CD14-positive monocyte (primary cell): ENCODE results near the gene SFT2D2. TPM values are rescaled to one million over a fixed set of nuclear protein-coding genes. Genes with fewer than 3 reads are reported as not detected.
A peak's percentile ranks its signal among the peaks of the same experiment; 100 is the strongest.

Experiments used
- DNase-seq, 3 donors: peaks; one replicate each; pipeline ENCODE4 v3.0.0-alpha.2; 2011 to 2022
- H2AFZ ChIP-seq: 2 replicates; pipeline ENCODE4 v1.6.0; 2012; ENCODE audit warnings: mild to moderate bottlenecking, low read depth, low read length, inconsistent platforms; ENCODE audit not compliant: insufficient read depth, poor library complexity, severe bottlenecking
- H3K27ac ChIP-seq, 2 donors: 1 replicate in 1 of 2; 2 replicates in 1 of 2; pipeline ENCODE4 v1.5.1; 2012 to 2013; ENCODE audit warnings: low read length in 2 of 2, control low read depth in 1 of 2, inconsistent platforms in 1 of 2, low read depth in 1 of 2, mild to moderate bottlenecking in 1 of 2
- H3K27me3 ChIP-seq, 2 donors: one replicate each; pipeline versions ENCODE4 v1.6.0 to v1.6.1; 2011 to 2013; ENCODE audit warnings: low read length in 2 of 2; ENCODE audit not compliant: control insufficient read depth in 2 of 2, insufficient read depth in 2 of 2
- H3K36me3 ChIP-seq, 2 donors: replicated peaks in 1 of 2; 1 replicate in 1 of 2; 2 replicates in 1 of 2; pipeline versions ENCODE4 v1.5.1 to v1.6.1; 2012 to 2013; ENCODE audit warnings: low read length in 2 of 2, control low read depth in 1 of 2, inconsistent platforms in 1 of 2, mild to moderate bottlenecking in 1 of 2; ENCODE audit not compliant: insufficient read depth in 2 of 2, control insufficient read depth in 1 of 2
- H3K4me1 ChIP-seq, 2 donors: 1 replicate in 1 of 2; 2 replicates in 1 of 2; pipeline versions ENCODE4 v1.5.1 to v1.6.1; 2012 to 2013; ENCODE audit warnings: low read length in 2 of 2, control low read depth in 1 of 2, inconsistent platforms in 1 of 2, mild to moderate bottlenecking in 1 of 2, moderate library complexity in 1 of 2; ENCODE audit not compliant: insufficient read depth in 2 of 2, control insufficient read depth in 1 of 2
- H3K4me2 ChIP-seq: replicated peaks from 2 replicates; pipeline ENCODE3; 2012; ENCODE audit warnings: low read length, moderate library complexity, mild to moderate bottlenecking; ENCODE audit not compliant: poor library complexity, severe bottlenecking; ENCODE audit errors: extremely low read depth
- H3K4me3 ChIP-seq, 3 experiments: fragments of 200-600 bp in 1 of 3; sonication (generic) in 1 of 3; replicated peaks in 1 of 3; 1 replicate in 2 of 3; 2 replicates in 1 of 3; pipeline ENCODE4 v1.5.1; 2011 to 2013; ENCODE audit warnings: low read length in 3 of 3, mild to moderate bottlenecking in 3 of 3, control low read depth in 2 of 3, low read depth in 2 of 3, inconsistent platforms in 1 of 3, moderate library complexity in 1 of 3
- H3K79me2 ChIP-seq: 2 replicates; pipeline ENCODE4 v1.6.0; 2012; ENCODE audit warnings: mild to moderate bottlenecking, control low read depth, inconsistent platforms, low read length, moderate library complexity; ENCODE audit not compliant: insufficient read depth
- H3K9ac ChIP-seq: 2 replicates; pipeline ENCODE4 v1.6.0; 2017; ENCODE audit warnings: low read length, mild to moderate bottlenecking; ENCODE audit not compliant: insufficient read depth, poor library complexity, severe bottlenecking
- H3K9me3 ChIP-seq, 2 donors: replicated peaks in 1 of 2; 1 replicate in 1 of 2; 2 replicates in 1 of 2; pipeline versions ENCODE4 v1.5.1 to v1.6.1; 2012 to 2013; ENCODE audit warnings: low read length in 2 of 2, control low read depth in 1 of 2; ENCODE audit not compliant: control insufficient read depth in 1 of 2, insufficient read depth in 1 of 2
- H4K20me1 ChIP-seq: 2 replicates; pipeline ENCODE4 v1.6.0; 2012; ENCODE audit warnings: mild to moderate bottlenecking, low read length, control low read depth, moderate library complexity; ENCODE audit not compliant: insufficient read depth
- H3K27ac Mint-ChIP-seq, 7 donors: one replicate each; pipeline ENCODE4 v1.8.0; 2020; ENCODE audit warnings: mild to moderate bottlenecking in 7 of 7, mixed read lengths in 7 of 7, moderate library complexity in 6 of 7, inconsistent platforms in 2 of 7
- H3K27me3 Mint-ChIP-seq, 3 donors: one replicate each; pipeline ENCODE4 v1.8.0; 2021 to 2022; ENCODE audit warnings: low read depth in 3 of 3, mild to moderate bottlenecking in 3 of 3, mixed read lengths in 3 of 3, moderate library complexity in 3 of 3, inconsistent platforms in 1 of 3
- H3K36me3 Mint-ChIP-seq, 2 donors: one replicate each; pipeline ENCODE4 v1.8.0; 2020; ENCODE audit warnings: mixed read lengths in 2 of 2, inconsistent platforms in 1 of 2, mild to moderate bottlenecking in 1 of 2
- H3K4me1 Mint-ChIP-seq: one replicate; pipeline ENCODE4 v1.8.0; 2020; ENCODE audit warnings: mild to moderate bottlenecking, mixed read lengths
- H3K4me3 Mint-ChIP-seq, 2 donors: one replicate each; pipeline ENCODE4 v1.8.0; 2020; ENCODE audit warnings: mild to moderate bottlenecking in 2 of 2, mixed read lengths in 2 of 2, moderate library complexity in 1 of 2
- H3K9me3 Mint-ChIP-seq, 7 donors: one replicate each; pipeline ENCODE4 v1.8.0; 2020 to 2022; ENCODE audit warnings: mixed read lengths in 7 of 7, mild to moderate bottlenecking in 6 of 7, moderate library complexity in 6 of 7, inconsistent platforms in 2 of 7
- CTCF ChIP-seq: fragments of 200-600 bp; IDR thresholded peaks from one replicate; pipeline ENCODE4 v1.8.0; 2022; ENCODE audit warnings: antibody characterized with exemption, mild to moderate bottlenecking
- WGBS: methylation state at CpG from one replicate; pipeline ENCODE4 v1.1.5; 2013; ENCODE audit warnings: missing lambda C conversion rate; ENCODE audit not compliant: insufficient coverage; 5-methylcytosine and 5-hydroxymethylcytosine counted together
- intact Hi-C, 2 donors: fragments of 100-400 bp; cut with micrococcal nuclease; formaldehyde crosslinking; loops; one replicate each; pipeline versions ENCODE4 v1.15.0 to v1.15.1; 2023
- polyA plus RNA-seq, 3 donors: library from polyadenylated mRNA; depleted of rRNA in 1 of 3; unstranded in 2 of 3; stranded (reverse) in 1 of 3; fragments of 300-500 nt in 2 of 3; fragments of >200 nt in 1 of 3; fragmentation: Illumina TruSeq in 2 of 3; gene quantifications; 1 replicate in 2 of 3; 2 replicates in 1 of 3; pipeline ENCODE4 v1.2.3, GENCODE V29; 2012 to 2021

SFT2D2 gene
- polyA plus RNA-seq, 3 donors, result 23.7 to 46.6 (median 34.9) TPM

- H3K4me1 ChIP-seq, result no peaks in the 10 kb centered on the region
- no peak overlapping the region for H3K27ac Mint-ChIP-seq
Measured at GRCh38 chr1:168235548-168235885, 9.7 kb downstream of the SFT2D2 start.

GRCh38 chr1:168235937-168236336 is 10.1 kb downstream of the SFT2D2 start:
- Histone ChIP-seq H3K4me3 (no peak overlapping the region), H3K4me2 (no peak overlapping the region), H2AFZ (no peak overlapping the region), H4K20me1 (peaks cover 99% of the 10 kb centered on the region), H3K36me3 (peaks cover 95 to 100% of the 10 kb centered on the region in 2 donors), H3K9me3 (no peaks in the 10 kb centered on the region), H3K4me1 (no peaks in the 10 kb centered on the region), H3K27ac (no peak overlapping the region), H3K27me3 (no peaks in the 10 kb centered on the region), H3K79me2 (peaks cover 73% of the 10 kb centered on the region), H3K9ac (no peak overlapping the region)
- DNase-seq, result no peak
- Mint-ChIP-seq H3K4me3 (no peak overlapping the region), H3K36me3 (peaks cover 89 to 99% of the 10 kb centered on the region in 2 donors), H3K9me3 (no peaks in the 10 kb centered on the region), H3K27me3 (no peaks in the 10 kb centered on the region), H3K4me1 (peaks cover 3% of the 10 kb centered on the region), H3K27ac (peak overlapping the region in 2 of 7 donors; percentile 2 to 10)
- intact Hi-C loops, result no loop called here
- WGBS, result 97% methylated on average over 3 of the region's 3 CpGs
- no peak for TF ChIP-seq CTCF

More at GRCh38 chr1:168235548-168235885, 9.7 kb downstream of the SFT2D2 start:
- Histone ChIP-seq H3K27me3 (no peaks in the 10 kb centered on the region), H3K9me3 (no peaks in the 10 kb centered on the region), H3K36me3 (peaks cover 93 to 100% of the 10 kb centered on the region in 2 donors), H3K4me3 (no peak overlapping the region), H3K27ac (no peak overlapping the region), H2AFZ (no peak overlapping the region), H3K79me2 (peaks cover 77% of the 10 kb centered on the region), H4K20me1 (peaks cover 99% of the 10 kb centered on the region), H3K4me2 (no peak overlapping the region), H3K9ac (no peak overlapping the region)
- peak; percentile 5 for TF ChIP-seq CTCF
- no peaks in the 10 kb centered on the region for H3K9me3 Mint-ChIP-seq
- intact Hi-C loops, result no loop called here
- H3K36me3 Mint-ChIP-seq, result peaks cover 89 to 99% of the 10 kb centered on the region in 2 donors
- no peak for DNase-seq
- peaks cover 7% of the 10 kb centered on the region for H3K4me1 Mint-ChIP-seq
- H3K4me3 Mint-ChIP-seq, result no peak overlapping the region
- H3K27me3 Mint-ChIP-seq, result no peaks in the 10 kb centered on the region
